GM21528 (cell line): ENCODE results near the gene PKD1L1.

Experiments
- ATAC-seq: cut with Tn5 transposase; IDR thresholded peaks from one replicate; pipeline ENCODE4 v1.9.1; 2021; ENCODE audit warnings: mild to moderate bottlenecking, moderate library complexity; ENCODE audit not compliant: unreplicated experiment, low FRiP score

Gene PKD1L1

DNA sequence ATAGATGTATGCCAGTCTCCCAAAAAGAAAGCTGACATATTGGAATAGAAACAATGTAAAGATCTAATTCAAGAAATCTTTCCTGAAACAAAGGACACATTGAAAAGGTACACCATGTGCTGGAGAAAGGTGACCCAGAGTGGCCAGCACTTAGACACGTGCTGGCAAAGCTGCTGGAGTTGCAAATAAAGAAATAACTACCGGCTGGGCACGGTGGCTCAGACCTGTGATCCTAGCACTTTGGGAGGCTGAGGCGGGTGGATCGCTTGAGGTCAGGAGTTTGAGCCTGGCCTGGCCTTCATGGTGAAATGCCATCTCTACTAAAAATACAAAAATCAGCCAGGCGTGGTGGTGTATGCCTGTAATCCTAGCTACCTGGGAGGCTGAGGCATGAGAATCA is 35.9 kb downstream of the PKD1L1 start:
- no peak for ATAC-seq

DNA sequence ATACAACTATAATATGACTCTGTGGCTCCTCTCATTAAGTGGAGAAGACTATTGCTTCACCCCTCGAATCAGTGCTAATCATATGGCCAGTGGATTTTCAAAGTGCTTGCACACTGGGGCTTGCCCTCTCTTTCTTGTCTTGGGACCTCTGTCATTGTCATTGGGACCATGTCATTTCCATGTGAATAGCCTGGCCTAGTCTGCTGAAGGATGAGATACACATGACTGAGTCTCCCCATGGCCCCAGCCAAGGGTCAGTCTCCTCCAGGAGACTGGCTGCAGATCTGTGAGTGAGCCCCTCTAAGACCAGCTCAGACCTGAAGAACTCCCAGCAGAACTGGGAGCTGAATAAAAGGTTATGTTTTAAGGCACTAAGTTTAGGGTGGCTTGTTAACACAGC is 39.5 kb downstream of the PKD1L1 start:
- no peak for ATAC-seq

DNA sequence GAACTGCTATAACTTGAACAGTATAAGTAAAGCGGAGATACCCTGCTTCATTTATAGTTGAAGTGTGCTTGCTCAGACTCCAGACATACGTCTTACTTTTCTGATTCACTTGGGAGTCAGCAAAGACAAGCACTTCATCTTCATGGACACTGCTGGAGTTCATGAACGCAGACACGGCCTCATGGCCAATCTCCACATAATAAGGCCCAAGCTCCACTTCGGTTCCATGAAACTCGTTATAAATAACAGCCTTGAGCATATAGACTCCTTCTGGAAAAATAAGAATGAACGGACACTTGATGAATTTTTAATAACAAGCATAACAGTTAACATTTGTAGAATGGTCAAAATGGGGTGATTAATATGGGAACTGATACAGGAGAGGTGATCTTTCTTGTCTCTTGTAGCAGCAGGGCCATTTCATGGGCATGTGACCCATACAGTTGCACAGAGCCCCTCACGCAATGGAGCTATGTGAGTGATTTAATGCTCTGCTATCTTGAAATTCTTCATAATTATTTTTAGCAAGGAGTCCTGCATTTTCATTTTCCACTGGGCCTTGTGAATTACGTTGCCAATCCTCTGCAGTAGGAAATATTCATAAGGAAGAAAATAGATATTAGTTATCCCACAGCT is 40.2 kb downstream of the PKD1L1 start:
- ATAC-seq: no peak

DNA sequence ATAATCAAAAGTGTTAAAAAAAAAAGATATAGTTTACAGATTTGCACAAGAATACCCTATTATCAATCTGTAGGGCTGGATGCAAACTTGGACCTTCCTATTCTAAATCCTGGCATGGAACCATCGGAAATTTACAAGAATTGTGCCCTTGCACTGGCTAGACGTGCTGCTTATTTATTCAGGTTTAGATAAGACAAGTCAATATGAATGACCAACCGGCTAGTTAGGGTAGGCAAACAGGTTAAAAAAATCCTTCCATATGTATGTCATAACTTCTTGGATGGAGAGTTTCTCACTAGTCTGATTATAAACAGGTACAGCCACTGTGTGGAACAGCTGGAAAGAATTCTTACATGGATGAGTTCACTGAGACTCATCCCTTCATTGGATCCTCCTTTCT is 41.4 kb downstream of the PKD1L1 start:
- ATAC-seq: no peak

DNA sequence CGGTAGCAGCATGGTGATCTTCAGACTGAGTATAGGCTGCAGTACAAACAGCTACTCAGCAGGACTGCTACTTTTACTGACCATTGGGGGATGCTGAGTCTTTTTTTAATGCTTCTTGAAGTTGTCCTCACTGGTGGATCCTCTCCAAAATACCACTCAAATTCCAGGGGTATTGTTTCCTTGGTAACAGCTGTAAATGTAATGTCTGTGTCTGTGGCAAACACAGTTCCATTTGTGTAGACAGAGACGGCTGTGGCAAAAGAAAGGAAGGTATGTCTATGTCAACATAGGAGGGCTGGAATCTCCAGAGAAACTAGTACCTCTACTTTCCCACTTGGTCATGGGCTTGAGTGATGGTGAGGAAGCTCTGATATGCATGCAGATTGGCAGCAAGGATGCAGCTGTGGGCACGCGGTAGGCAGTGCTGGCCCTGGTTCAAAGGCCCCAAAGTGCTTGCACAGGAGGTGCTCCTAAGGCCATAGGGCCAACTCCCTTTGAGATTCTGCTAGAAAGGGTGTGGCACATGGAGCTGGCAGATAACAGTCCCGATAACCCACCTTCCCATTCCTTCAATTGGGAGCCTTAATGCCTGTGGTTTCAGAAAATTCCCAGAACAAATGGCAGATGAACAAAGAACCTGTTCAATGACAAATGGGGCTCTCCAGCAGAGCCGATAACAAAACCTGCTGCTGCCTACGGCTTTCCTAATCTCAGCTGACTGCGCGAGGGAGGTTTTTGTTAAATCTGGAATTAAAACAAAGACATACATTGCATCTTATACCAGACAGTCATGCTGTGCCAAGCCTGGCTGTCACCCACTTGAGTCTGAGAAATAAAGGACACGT is 43.0 kb downstream of the PKD1L1 start:
- no peak for ATAC-seq

DNA sequence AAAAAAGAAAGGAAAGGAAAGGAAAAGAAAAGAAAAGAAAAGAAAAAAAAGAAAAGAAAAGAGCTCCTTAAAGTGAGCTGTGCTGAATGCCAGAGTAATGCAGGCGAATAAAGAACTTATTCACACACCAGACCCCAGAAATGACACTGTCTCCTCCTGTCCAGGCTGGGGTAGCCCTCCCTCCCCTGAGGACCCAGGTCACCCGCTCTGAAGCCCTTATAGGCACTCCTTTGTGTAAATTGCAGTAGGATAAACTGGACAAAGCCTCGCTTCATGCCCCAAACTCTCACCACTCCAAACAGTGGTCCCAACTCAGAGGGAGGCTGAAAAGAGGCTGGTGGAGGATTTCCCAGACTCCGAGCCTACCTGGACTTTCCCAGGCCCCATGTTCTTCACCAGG is 46.3 kb downstream of the PKD1L1 start:
- ATAC-seq: no peak

DNA sequence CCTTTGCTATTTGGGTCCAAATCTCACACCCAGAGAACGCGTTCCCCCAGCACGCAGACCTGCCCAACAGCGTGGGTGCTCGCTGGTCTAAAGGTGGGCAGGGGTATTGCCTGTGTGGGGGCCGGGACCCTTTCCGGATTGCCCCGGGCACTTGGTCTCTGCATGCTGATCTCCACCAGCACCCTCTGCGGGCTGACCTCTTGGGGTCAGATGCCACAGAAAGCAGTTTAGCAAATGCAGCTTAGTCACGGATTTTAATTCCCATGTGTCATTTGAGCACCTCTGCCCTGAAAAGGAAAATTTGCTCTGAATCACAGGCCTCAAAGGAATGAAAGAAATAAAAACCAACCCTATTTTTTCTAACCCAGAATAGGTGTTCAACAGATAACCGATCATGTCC is 46.7 kb downstream of the PKD1L1 start:
- ATAC-seq: no peak

DNA sequence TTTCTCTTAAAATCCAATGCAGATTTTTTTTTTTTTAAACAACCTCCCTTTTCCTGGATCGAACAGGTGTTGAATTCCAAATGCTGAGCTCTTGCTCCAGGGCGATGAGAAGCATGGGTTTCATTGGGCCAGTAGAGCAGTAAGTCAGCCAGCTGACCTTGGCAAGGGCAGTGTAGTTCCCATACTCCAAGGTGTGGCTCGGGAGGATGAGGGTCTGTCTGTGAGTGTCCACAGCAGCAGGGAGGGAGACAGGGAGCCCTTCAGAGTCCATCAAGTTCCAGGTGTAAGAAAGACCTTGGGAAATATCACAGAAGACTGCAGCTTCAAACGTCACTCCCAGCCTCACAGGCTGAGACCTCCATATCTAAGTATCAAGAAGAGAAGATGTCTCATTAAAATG is 50.4 kb downstream of the PKD1L1 start:
- no peak for ATAC-seq

DNA sequence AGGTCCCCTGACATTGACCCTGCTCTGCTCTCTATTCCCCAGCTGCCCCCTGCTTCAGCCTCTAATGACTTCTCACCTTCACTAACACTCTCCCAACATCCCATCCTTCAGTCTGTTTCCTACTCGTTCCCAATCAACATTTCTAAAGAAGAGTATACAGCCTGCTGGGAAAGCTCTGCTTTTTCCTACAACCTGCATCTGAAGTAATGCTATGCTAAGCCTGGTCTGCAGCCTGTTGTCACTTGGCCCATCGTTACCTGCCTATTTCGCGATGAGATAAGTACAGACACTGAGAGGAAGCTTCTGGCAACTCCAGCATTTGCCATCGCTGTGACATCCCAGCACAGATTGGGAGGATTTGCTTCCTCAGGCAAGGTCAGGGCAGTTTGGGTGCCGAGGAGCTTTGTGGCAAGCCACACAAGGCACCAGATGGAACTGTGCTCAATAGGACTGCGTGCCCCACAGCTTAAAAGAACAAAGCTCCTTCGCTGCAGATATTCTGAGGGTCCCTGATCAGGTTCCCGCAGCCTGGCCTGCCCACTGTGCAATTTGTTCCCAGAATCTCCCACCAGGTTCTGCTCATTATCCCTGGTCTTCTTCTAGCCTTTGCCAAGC is 51.4 kb downstream of the PKD1L1 start:
- no peak for ATAC-seq

DNA sequence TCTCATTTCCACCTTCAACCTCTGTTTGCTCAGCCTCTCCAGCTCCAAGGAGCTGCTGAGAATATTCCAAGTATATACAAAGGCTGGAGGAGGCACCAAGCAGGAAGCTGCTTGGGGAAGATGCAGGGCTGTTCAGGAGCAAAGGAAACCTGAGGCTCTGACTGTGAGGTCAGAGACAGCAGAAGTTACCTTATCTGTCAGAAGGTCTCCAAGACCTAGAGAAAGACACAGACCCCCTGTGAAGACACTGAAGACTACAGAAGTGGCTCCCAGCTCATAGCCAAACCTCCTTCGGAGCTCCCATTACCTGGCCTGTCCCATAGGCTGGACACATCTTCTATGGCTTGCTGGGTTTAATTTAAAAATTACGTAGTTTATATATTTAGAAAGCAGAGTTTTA is 53.2 kb downstream of the PKD1L1 start:
- ATAC-seq: no peak

DNA sequence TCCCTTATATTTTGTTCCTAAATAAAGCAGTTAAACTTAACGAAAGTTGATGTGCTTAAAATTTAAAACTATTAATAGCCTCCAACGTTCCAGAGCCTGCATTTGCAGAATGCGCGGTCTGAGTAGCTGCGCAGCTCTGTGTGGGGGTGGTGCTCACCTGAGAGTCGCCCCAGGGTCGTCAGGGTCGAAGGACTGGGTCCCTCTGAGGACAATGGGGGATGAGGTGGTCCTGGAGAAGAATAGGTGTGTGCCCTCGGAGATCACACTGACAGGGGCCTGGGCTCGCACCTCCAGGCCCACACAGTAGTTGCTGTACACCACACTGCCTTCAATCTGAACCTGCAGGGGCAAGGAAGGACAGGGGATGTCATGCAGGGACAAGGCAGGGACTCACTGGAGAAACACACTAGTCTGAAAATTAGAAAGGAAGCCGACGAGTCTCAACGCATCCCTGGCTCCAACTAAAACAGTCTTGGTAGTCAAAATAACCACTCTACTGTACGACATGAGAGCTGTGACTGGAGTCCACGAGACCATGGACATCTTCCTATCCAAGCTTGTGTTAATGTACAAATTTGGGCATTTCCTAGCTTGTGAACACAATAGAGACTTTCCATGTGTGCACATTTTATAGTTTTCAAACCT is 54.4 kb downstream of the PKD1L1 start:
- ATAC-seq: no peak

DNA sequence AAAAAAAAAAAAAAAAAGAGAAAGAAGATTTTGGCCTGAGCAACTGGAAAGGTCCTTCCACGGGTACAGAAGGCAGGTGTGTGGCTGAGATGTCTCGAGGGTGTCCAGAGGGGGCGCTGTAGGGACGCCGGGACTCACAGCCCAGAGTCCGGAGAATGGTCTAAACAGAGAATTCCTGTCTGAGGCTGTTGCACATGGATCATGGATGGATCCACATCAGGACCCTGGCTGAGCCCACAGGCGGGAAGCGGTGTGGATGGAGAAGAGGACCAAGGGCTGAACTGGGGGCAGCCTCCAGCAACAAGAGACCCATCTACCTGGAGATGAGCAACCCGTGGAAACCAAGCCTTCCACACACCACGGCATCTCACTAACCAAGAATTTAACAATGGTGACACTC is 55.0 kb downstream of the PKD1L1 start:
- ATAC-seq: no peak

DNA sequence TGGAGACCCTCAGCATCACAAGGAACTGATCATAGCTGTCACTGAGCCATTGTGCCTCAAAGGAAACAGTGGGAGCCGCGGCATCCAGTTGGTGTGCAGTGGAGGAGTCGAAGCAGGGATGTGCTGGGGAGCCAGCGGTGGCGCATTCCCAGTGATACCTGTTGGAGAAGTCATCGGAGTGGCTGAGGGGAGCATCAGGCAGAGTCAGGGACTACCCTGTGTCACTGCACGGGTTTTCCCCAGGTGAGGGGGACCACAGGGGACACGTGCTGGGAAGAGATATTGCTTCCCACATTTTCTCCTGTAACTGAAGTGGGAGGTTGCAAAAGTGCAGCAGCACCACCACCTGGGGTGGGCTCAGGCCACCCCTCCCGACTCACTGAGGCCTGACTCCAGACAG is 57.7 kb downstream of the PKD1L1 start:
- no peak for ATAC-seq

DNA sequence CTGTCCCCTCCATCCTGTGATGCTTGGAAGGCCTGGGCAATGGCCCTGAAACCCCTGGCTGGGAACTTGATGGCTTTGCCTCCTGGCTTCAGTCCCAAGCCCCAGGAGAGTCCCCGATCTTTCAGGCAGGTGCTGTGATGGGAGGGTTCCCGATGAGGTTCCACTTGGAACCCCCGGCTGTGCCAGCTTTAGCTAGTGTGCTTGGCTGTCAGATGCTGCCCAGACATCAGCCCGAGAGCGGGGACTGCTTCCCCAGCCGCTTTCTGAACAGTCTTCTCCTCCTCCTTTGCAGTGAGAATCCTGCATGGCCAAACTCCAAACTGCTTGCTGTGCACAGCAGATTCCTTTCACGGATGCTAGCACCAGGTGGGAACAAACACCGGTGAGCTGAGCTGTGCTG is 58.1 kb downstream of the PKD1L1 start:
- ATAC-seq: no peak

DNA sequence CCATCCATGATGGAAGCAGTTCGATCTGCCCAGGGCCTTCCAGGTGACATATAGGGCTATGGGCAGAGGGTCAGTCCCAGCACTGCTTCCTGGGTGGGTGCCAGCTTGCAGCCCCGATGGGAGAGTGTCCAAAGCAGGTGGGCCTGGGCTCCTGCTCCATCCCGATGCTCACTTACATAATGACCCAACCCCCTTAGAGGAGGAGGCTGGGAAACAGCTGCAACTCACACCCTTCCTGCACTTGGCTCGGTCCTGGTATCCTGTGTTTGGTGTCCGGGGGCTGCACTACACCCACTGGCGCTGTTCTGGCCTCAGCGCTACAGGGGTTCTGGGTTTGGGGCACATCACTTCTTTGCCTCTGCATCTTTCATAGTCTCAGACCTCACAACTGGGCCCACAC is 58.5 kb downstream of the PKD1L1 start:
- ATAC-seq: no peak

DNA sequence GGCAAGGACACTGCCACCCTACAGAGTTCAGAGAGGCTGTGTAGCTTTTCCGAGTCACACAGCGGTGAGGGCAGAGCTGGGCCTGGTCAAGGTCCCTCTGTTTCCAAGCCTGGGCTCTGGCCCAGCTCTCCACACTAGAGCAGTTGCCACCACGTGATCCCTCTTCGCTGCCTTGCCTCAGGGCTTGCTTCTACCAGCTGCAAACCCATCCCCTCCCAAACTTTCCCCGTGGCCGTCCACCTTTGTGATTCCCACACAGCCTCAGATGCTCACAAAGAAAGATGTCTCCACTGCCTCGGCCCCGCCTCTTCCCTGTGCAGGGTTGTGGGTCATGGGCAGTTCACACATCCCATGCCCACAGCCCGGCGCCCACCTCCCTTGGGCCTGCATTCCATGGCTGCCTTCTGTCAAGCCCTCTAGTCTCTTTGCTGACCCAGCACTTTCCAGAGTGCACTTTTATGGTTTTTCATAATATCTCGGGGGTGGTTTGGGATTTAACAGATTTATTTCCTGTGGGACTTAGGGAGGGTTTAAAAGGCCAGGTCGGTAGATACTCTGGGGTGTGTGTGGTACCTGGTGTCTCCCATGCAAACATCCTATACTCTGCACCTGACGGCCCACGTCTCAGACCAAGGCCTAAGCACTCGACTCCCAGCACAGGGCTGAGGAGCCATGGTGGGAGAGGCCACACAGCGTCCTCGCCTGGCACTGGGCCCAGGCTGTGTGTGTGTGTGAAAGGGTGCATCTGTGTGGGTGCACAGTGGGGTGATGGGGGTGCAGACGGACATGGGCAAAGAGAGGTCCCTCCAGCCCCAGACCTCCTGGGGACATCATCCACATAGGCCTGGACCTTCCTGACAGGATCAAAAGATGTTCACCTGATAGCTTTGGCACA is 59.6 kb downstream of the PKD1L1 start:
- ATAC-seq: no peak

DNA sequence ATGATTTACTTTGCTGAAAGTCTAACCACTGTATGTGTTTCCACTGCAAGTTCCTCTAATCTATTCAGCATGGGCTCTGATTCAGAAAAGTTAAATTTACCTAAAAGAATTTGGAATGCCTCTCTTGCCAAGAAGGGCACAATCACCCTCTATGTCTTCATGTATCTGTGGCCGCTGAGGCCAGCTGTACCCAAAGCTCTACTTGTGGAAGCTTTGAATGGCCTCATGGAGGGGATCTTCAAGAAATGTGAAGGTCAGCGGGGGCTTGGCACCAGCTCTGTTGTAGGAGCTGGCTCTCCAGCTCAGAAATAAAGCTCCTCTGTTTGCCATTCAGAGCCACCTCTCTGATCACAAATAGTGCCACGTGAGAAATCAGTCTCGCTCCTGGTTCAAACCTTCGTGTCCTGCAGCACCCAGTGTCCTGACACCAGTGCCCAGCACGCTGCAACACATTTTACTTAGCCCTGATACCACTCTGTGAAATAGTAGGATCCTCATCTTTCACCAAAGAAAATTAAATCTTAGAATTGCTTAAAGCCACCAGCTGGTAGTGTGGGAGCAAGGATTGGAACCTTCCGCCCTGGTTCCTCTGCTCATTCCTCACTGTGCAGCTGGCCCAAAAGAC is 61.1 kb downstream of the PKD1L1 start:
- no peak for ATAC-seq

DNA sequence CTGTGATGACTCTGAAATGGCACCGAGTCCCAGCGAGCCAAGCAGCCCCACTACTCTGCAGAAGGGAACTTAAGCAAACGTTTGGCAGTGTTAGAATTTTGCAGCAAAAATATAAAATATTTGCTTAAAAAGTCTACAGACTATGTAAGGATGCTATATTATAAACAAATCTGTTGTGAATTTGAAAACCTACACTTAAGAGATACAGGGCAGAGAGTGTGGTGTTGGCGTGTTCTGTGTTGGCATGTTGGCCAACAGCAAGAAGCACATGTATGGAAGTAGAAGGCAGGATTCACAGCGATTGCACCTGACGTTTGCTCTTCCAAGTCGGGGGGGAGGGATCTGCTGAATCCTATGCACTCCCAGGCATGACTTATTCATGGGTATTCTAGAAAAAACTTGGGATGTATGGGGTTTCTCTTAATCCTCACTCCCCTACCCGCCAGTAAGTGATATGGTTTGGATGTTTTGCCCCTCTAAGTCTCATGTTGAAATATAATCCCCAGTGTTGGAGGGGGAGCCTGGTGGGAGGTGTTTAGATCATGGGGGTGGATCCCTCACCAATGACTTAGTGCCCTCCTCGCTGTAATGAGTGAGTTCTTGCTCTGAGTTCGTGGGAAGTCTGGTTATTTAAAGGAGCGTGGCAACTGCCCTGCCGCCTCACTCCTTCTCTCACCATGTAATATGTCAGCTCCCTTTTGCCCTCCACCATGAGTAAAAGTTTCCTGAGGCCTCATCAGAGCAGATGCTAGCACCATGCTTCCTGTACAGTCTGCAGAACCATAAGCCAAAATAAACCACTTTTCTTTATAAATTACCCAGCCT is 62.1 kb downstream of the PKD1L1 start:
- no peak for ATAC-seq
